ENCODE data around the gene THBS1. TPM values are rescaled to one million over a fixed set of nuclear protein-coding genes. Genes with fewer than 3 reads are reported as not detected.

THBS1 gene
- total RNA-seq, 1 donor from 2014 or later, result 849 TPM

GRCh38 chr15:39631357-39631756 is 50.5 kb downstream of the THBS1 start:
- Mint-ChIP-seq H3K36me3 (ENCODE audit: unreplicated experiment) (no peaks in the 10 kb centered on the region), H3K9me3 (ENCODE audit: unreplicated experiment) (no peaks in the 10 kb centered on the region), H3K27me3 (ENCODE audit: unreplicated experiment) (no peaks in the 10 kb centered on the region), H3K4me1 (ENCODE audit: unreplicated experiment) (peaks cover 16% of the 10 kb centered on the region), H3K27ac (ENCODE audit: unreplicated experiment) (peak overlapping the region; percentile 4), H3K4me3 (ENCODE audit: unreplicated experiment) (no peak overlapping the region)
- no peak for DNase-seq (ENCODE audit: extremely low spot score, unreplicated experiment)
- no peak for TF ChIP-seq CTCF (IDR thresholded peaks at IDR 0.05)

- no peak for DNase-seq (ENCODE audit: extremely low spot score, unreplicated experiment)
- Mint-ChIP-seq H3K9me3 (ENCODE audit: unreplicated experiment) (no peaks in the 10 kb centered on the region), H3K4me3 (ENCODE audit: unreplicated experiment) (no peak overlapping the region), H3K27me3 (ENCODE audit: unreplicated experiment) (no peaks in the 10 kb centered on the region), H3K4me1 (ENCODE audit: unreplicated experiment) (peaks cover 26% of the 10 kb centered on the region), H3K27ac (ENCODE audit: unreplicated experiment) (no peak overlapping the region), H3K36me3 (ENCODE audit: unreplicated experiment) (no peaks in the 10 kb centered on the region)
- TF ChIP-seq CTCF (IDR thresholded peaks at IDR 0.05), result no peak
Observed at GRCh38 chr15:39638041-39638440, 57.2 kb downstream of the THBS1 start.

- H3K9me3 Mint-ChIP-seq (ENCODE audit: unreplicated experiment), result no peaks in the 10 kb centered on the region
Observed at GRCh38 chr15:39639037-39639436, 58.2 kb downstream of the THBS1 start.

GRCh38 chr15:39640665-39641064 is 59.8 kb downstream of the THBS1 start:
- no peaks in the 10 kb centered on the region for H3K27me3 Mint-ChIP-seq (ENCODE audit: unreplicated experiment)
- H3K27ac Mint-ChIP-seq (ENCODE audit: unreplicated experiment), result no peak overlapping the region
- no peaks in the 10 kb centered on the region for H3K36me3 Mint-ChIP-seq (ENCODE audit: unreplicated experiment)
- H3K4me3 Mint-ChIP-seq (ENCODE audit: unreplicated experiment), result no peak overlapping the region
- TF ChIP-seq CTCF (IDR thresholded peaks at IDR 0.05), result no peak
- H3K4me1 Mint-ChIP-seq (ENCODE audit: unreplicated experiment), result peaks cover 40% of the 10 kb centered on the region
- no peak for DNase-seq (ENCODE audit: extremely low spot score, unreplicated experiment)
- no peaks in the 10 kb centered on the region for H3K9me3 Mint-ChIP-seq (ENCODE audit: unreplicated experiment)

More at GRCh38 chr15:39639037-39639436, 58.2 kb downstream of the THBS1 start:
- H3K4me1 Mint-ChIP-seq (ENCODE audit: unreplicated experiment), result peaks cover 36% of the 10 kb centered on the region
- H3K4me3 Mint-ChIP-seq (ENCODE audit: unreplicated experiment), result no peak overlapping the region
- no peaks in the 10 kb centered on the region for H3K27me3 Mint-ChIP-seq (ENCODE audit: unreplicated experiment)
- TF ChIP-seq CTCF (IDR thresholded peaks at IDR 0.05), result no peak
- H3K27ac Mint-ChIP-seq (ENCODE audit: unreplicated experiment), result no peak overlapping the region
- DNase-seq (ENCODE audit: extremely low spot score, unreplicated experiment), result no peak
- no peaks in the 10 kb centered on the region for H3K36me3 Mint-ChIP-seq (ENCODE audit: unreplicated experiment)

GRCh38 chr15:39641191-39641889 is 60.5 kb downstream of the THBS1 start:
- Mint-ChIP-seq H3K36me3 (ENCODE audit: unreplicated experiment) (no peaks in the 10 kb centered on the region), H3K9me3 (ENCODE audit: unreplicated experiment) (no peaks in the 10 kb centered on the region), H3K27ac (ENCODE audit: unreplicated experiment) (no peak overlapping the region), H3K4me1 (ENCODE audit: unreplicated experiment) (peaks cover 40% of the 10 kb centered on the region), H3K27me3 (ENCODE audit: unreplicated experiment) (no peaks in the 10 kb centered on the region), H3K4me3 (ENCODE audit: unreplicated experiment) (no peak overlapping the region)
- no peak for DNase-seq (ENCODE audit: extremely low spot score, unreplicated experiment)
- no peak for TF ChIP-seq CTCF (IDR thresholded peaks at IDR 0.05)

All from osteocyte (in vitro differentiated cells).